ENCODE results near the gene MAP1B.

DNA sequence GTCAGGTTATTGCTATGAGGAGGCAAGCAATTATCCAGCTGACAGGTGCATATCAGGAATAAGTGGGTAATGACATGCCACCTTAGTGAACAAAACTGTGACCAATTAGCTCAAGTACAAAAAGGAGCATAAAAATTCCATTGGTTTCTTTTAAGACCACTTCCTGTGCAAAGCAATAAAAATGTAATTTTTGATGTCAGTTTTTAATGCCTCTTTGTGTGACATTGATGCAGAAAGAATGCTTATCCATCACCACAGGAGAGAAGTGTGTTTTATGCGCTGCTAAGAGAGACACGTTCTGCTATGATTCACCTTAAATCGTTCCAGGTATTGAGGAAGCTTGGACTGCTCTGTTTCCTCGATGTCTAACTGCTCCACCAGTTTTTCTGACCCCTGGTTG is 116.1 kb downstream of the MAP1B start:
- TF ChIP-seq, protein P1, sequence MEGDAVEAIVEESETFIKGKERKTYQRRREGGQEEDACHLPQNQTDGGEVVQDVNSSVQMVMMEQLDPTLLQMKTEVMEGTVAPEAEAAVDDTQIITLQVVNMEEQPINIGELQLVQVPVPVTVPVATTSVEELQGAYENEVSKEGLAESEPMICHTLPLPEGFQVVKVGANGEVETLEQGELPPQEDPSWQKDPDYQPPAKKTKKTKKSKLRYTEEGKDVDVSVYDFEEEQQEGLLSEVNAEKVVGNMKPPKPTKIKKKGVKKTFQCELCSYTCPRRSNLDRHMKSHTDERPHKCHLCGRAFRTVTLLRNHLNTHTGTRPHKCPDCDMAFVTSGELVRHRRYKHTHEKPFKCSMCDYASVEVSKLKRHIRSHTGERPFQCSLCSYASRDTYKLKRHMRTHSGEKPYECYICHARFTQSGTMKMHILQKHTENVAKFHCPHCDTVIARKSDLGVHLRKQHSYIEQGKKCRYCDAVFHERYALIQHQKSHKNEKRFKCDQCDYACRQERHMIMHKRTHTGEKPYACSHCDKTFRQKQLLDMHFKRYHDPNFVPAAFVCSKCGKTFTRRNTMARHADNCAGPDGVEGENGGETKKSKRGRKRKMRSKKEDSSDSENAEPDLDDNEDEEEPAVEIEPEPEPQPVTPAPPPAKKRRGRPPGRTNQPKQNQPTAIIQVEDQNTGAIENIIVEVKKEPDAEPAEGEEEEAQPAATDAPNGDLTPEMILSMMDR (IDR thresholded peaks at IDR 0.05; ENCODE audit: poor library complexity): no peak
- no peak for TF ChIP-seq EZH2 (IDR thresholded peaks at IDR 0.05; ENCODE audit: borderline replicate concordance)

Measured in hepatocyte (in vitro differentiated cells).